Left lung (tissue), 10 donors: ENCODE data around the gene SHISA2. TPM values are rescaled to one million over a fixed set of nuclear protein-coding genes. Genes with fewer than 3 reads are reported as not detected.

Source experiments
- ATAC-seq: fragments of 200-7000 bp; cut with Tn5 transposase; one replicate; pipeline ENCODE4 v1.9.1; 2020; ENCODE audit warnings: moderate library complexity
- DNase-seq, 4 donors: peaks; one replicate each; pipeline ENCODE4 v3.0.0-alpha.2; 2013 to 2020
- H3K27ac ChIP-seq, 2 donors: fragments of 200-600 bp; sonication (generic) in 1 of 2; one replicate each; pipeline versions ENCODE4 v1.5.0 to v1.8.0; 2020 to 2021
- H3K27me3 ChIP-seq, 2 donors: fragments of 200-600 bp; sonication (generic) in 1 of 2; one replicate each; pipeline versions ENCODE4 v1.5.0 to v1.8.0; 2020 to 2021
- H3K36me3 ChIP-seq, 2 donors: fragments of 200-600 bp; sonication (generic) in 1 of 2; one replicate each; pipeline versions ENCODE4 v1.5.0 to v1.8.0; 2020 to 2021
- H3K4me1 ChIP-seq, 2 donors: fragments of 200-600 bp; one replicate each; pipeline ENCODE4 v1.8.0; 2021
- H3K4me3 ChIP-seq, 2 donors: fragments of 200-600 bp; sonication (generic) in 1 of 2; one replicate each; pipeline versions ENCODE4 v1.5.0 to v1.8.0; 2020 to 2021; ENCODE audit warnings: mild to moderate bottlenecking in 1 of 2
- H3K9me3 ChIP-seq, 2 donors: fragments of 200-600 bp; sonication (generic) in 1 of 2; one replicate each; pipeline versions ENCODE4 v1.5.0 to v1.8.0; 2020 to 2021
- intact Hi-C, 2 donors: fragments of 100-400 bp; cut with DNase I; formaldehyde crosslinking; loops; one replicate each; pipeline versions ENCODE4 v1.11.2 to v1.14.2; 2022
- polyA plus RNA-seq, 6 donors: library from polyadenylated mRNA; unstranded; fragments of 120-200 nt; gene quantifications; one replicate each; pipeline ENCODE4 v1.2.1, GENCODE V29; 2013; ENCODE audit not compliant: insufficient read length in 6 of 6
- total RNA-seq, 2 donors: library from RNA; stranded (reverse); fragmentation: NEBNext Ultra II Directional; extraction: Animal tissue kit (Norgen Biotek cat#: 25700); gene quantifications; one replicate each; pipeline ENCODE4 v1.2.1, GENCODE V29; 2021
- TF ChIP-seq, protein P1 (sequence below), 2 donors: fragments of 200-600 bp; sonication (generic) in 1 of 2; IDR thresholded peaks; one replicate each; pipeline versions ENCODE4 v1.5.0 to v1.8.0; 2021; ENCODE audit warnings: antibody characterized with exemption in 2 of 2
- donor health status: DM: no; HTN: yes; CAD: no.
- donor health status: DM: no; HTN: no; CAD: no.

The SHISA2 gene
- total and polyA plus RNA-seq, 8 donors, result 12.0 to 63.8 (median 43.2) TPM

DNA sequence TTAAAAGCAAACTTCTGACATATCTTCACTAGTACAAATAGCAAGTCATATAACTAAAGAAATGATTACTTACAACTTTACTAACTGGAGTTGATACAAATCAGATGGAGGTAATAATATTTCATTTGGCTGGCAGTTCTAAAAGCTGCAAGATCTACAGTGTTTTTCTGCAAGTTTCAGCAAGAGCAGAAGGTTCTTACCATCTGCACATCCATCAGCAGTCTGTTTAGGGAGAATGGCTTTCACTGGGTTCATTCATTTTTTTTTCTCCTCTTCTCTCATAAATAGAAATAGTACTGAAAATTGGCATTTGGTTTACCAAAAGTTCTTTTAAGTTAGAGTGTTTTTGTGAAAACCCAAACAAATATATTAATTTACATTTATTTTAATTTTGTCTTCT, 3.1 kb upstream of the SHISA2 start:
- ATAC-seq, result no peak
- H3K27ac ChIP-seq, result no peak overlapping the region
- H3K36me3 ChIP-seq, result no peaks in the 10 kb centered on the region
- H3K4me1 ChIP-seq, result peaks cover 3 to 5% of the 10 kb centered on the region in 2 donors
- DNase-seq, result no peak
- peaks cover 25 to 47% of the 10 kb centered on the region in 2 donors for H3K27me3 ChIP-seq
- no peak overlapping the region for H3K4me3 ChIP-seq
- TF ChIP-seq, protein P1, sequence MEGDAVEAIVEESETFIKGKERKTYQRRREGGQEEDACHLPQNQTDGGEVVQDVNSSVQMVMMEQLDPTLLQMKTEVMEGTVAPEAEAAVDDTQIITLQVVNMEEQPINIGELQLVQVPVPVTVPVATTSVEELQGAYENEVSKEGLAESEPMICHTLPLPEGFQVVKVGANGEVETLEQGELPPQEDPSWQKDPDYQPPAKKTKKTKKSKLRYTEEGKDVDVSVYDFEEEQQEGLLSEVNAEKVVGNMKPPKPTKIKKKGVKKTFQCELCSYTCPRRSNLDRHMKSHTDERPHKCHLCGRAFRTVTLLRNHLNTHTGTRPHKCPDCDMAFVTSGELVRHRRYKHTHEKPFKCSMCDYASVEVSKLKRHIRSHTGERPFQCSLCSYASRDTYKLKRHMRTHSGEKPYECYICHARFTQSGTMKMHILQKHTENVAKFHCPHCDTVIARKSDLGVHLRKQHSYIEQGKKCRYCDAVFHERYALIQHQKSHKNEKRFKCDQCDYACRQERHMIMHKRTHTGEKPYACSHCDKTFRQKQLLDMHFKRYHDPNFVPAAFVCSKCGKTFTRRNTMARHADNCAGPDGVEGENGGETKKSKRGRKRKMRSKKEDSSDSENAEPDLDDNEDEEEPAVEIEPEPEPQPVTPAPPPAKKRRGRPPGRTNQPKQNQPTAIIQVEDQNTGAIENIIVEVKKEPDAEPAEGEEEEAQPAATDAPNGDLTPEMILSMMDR (IDR thresholded peaks at IDR 0.05), result no peak
- H3K9me3 ChIP-seq, result no peaks in the 10 kb centered on the region
- intact Hi-C loops, result no loop called here

DNA sequence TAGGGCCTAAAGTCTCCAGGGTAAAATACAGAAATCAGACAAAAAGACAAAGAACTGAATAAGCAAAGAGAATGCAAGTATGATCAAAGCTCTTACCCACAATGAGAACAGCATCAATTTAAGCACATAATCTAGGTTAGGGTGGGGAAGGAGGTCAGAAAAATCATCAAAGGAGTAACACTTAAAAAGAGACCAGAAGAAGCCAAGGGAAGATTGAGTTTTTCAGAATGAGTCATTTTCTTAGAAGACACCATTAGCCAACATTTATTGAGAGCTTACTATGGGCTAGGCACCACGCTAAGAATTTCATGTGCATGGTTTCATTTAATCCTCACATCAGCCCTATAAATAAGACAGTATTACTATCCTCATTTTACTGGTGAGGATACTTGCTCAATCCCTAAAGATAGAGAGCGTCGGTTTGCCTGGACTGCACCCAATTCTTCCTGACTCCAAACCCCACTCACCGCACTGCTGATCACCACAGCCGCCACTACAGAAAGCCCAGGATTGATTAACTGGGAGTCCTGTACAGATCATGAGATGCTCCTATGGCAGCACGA, 1.7 kb upstream of the SHISA2 start:
- H3K9me3 ChIP-seq, result no peaks in the 10 kb centered on the region
- intact Hi-C loops, result no loop called here
- no peak overlapping the region for H3K4me3 ChIP-seq
- no peaks in the 10 kb centered on the region for H3K36me3 ChIP-seq
- H3K27ac ChIP-seq, result no peak overlapping the region
- TF ChIP-seq, protein P1 (IDR thresholded peaks at IDR 0.05), result no peak
- no peak for ATAC-seq
- no peak for DNase-seq
- peaks cover 3 to 5% of the 10 kb centered on the region in 2 donors for H3K4me1 ChIP-seq
- H3K27me3 ChIP-seq, result peaks cover 32 to 57% of the 10 kb centered on the region in 2 donors

DNA sequence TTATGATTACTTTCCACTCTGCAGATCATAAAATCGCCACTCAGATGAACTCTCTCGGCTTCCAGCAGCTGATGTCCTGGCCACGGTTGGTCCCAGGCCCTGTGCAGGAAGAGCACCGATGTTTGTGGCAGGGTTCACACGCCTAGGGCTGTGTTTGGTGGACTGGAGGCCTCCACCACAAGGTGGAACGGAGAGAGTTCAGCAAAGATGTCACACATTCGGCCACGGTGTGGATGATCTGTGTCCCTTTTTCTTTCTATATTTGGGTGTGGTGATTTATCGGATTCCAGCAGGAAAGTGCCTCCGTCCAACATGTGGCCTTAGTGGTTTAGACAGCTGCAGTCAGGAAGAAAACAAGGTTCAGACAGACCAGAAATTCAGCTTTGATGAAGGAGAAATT, 521 bp upstream of the SHISA2 start:
- no peak for DNase-seq

GRCh38 chr13:26051231-26051656, 572 bp downstream of the SHISA2 start:
- H3K27me3 ChIP-seq, result peaks cover 37 to 75% of the 10 kb centered on the region in 2 donors
- peak overlapping the region; percentile 38 to 41 for H3K4me3 ChIP-seq
- DNase-seq (peak in 1 of 4 donors; percentile 73), ATAC-seq (peak; percentile 35)
- H3K9me3 ChIP-seq, result no peaks in the 10 kb centered on the region
- H3K36me3 ChIP-seq, result no peaks in the 10 kb centered on the region
- no peak overlapping the region for H3K27ac ChIP-seq
- H3K4me1 ChIP-seq, result peaks cover 3 to 5% of the 10 kb centered on the region in 2 donors
- TF ChIP-seq, protein P1 (IDR thresholded peaks at IDR 0.05), result no peak
- intact Hi-C loops, result no loop called here

More for the DNA sequence above, 521 bp upstream of the SHISA2 start:
- no peak for ATAC-seq
- Histone ChIP-seq H3K4me3 (peak overlapping the region in 1 of 2 donors; percentile 41), H3K27me3 (peaks cover 37 to 65% of the 10 kb centered on the region in 2 donors), H3K27ac (no peak overlapping the region), H3K4me1 (peaks cover 3 to 5% of the 10 kb centered on the region in 2 donors), H3K9me3 (no peaks in the 10 kb centered on the region), H3K36me3 (no peaks in the 10 kb centered on the region)
- intact Hi-C loops, result no loop called here
- TF ChIP-seq, protein P1 (IDR thresholded peaks at IDR 0.05), result no peak

- Histone ChIP-seq H3K36me3 (no peaks in the 10 kb centered on the region), H3K27ac (no peak overlapping the region), H3K4me1 (peaks cover 3 to 5% of the 10 kb centered on the region in 2 donors), H3K4me3 (peak overlapping the region; percentile 38 to 41), H3K27me3 (peaks cover 37 to 75% of the 10 kb centered on the region in 2 donors), H3K9me3 (no peaks in the 10 kb centered on the region)
- ATAC-seq (peak; percentile 62), DNase-seq (peak in 3 of 4 donors; percentile 49 to 84 (median 61))
- intact Hi-C loops, result no loop called here
- TF ChIP-seq, protein P1 (IDR thresholded peaks at IDR 0.05), result no peak
Observed at GRCh38 chr13:26050568-26051230, 1.1 kb downstream of the SHISA2 start.
